Activated naive CD8-positive, alpha-beta T cell treated with anti-CD3 and anti-CD28 coated beads, Interleukin-2, amount 10 ng/mL, durations not matched to agents 7 days and 5 days (primary cell): ENCODE results near the gene BCL2. TPM values are rescaled to one million over a fixed set of nuclear protein-coding genes. Genes with fewer than 3 reads are reported as not detected.
A peak's percentile ranks its signal among the peaks of the same experiment; 100 is the strongest.

Experiments
- ATAC-seq: fragments of 150-1000 bp; cut with Tn5 transposase; one replicate; pipeline ENCODE4 v1.10.0; 2021; ENCODE audit warnings: low read depth, moderate library complexity
- POLR2A ChIA-PET: fragments of 350-600 bp; sonication (Branson Sonifier 250); formaldehyde crosslinking; loops from one replicate; lab custom pipeline; 2021; ENCODE audit warnings: antibody characterized with exemption; lab: Charles Lee
- DNase-seq: peaks from one replicate; pipeline ENCODE4 v3.0.0; 2021
- H3K27ac Mint-ChIP-seq: one replicate; pipeline ENCODE4 v1.8.0; 2022; ENCODE audit warnings: mild to moderate bottlenecking, mixed read lengths
- H3K27me3 Mint-ChIP-seq: one replicate; pipeline ENCODE4 v1.8.0; 2022; ENCODE audit warnings: mild to moderate bottlenecking, moderate library complexity, mixed read lengths
- H3K36me3 Mint-ChIP-seq: one replicate; pipeline ENCODE4 v1.8.0; 2021; ENCODE audit warnings: mild to moderate bottlenecking, mixed read lengths
- H3K4me1 Mint-ChIP-seq: one replicate; pipeline ENCODE4 v1.8.0; 2021; ENCODE audit warnings: mixed read lengths
- H3K4me3 Mint-ChIP-seq: one replicate; pipeline ENCODE4 v1.8.0; 2022; ENCODE audit warnings: mild to moderate bottlenecking, moderate library complexity, mixed read lengths
- H3K9me3 Mint-ChIP-seq: one replicate; pipeline ENCODE4 v1.8.0; 2021; ENCODE audit warnings: mixed read lengths
- total RNA-seq, 2 experiments: library from RNA; stranded (reverse); gene quantifications; one replicate each; pipeline ENCODE4 v1.2.3, GENCODE V29; 2021

The BCL2 gene
- total RNA-seq, 2 experiments from 2014 or later, result 121 to 128 TPM

- Mint-ChIP-seq H3K4me3 (no peak overlapping the region), H3K27ac (no peak overlapping the region)
Measured at GRCh38 chr18:63087421-63088230, 231.9 kb downstream of the BCL2 start.

GRCh38 chr18:63085611-63086010 lies 234.0 kb downstream of the BCL2 start:
- H3K27ac Mint-ChIP-seq, result no peak overlapping the region
- POLR2A ChIA-PET, result no interaction called here
- DNase-seq (no peak), ATAC-seq (no peak)
- peaks cover 2% of the 10 kb centered on the region for H3K9me3 Mint-ChIP-seq
- peaks cover 30% of the 10 kb centered on the region for H3K27me3 Mint-ChIP-seq
- no peaks in the 10 kb centered on the region for H3K4me1 Mint-ChIP-seq
- no peak overlapping the region for H3K4me3 Mint-ChIP-seq
- no peaks in the 10 kb centered on the region for H3K36me3 Mint-ChIP-seq

More at GRCh38 chr18:63087421-63088230, 231.9 kb downstream of the BCL2 start:
- Mint-ChIP-seq H3K27me3 (peaks cover 30% of the 10 kb centered on the region), H3K4me1 (no peaks in the 10 kb centered on the region), H3K36me3 (no peaks in the 10 kb centered on the region), H3K9me3 (no peaks in the 10 kb centered on the region)
- no peak for DNase-seq
- ATAC-seq, result no peak
- POLR2A ChIA-PET, result no interaction called here

GRCh38 chr18:63084219-63084618 lies 235.3 kb downstream of the BCL2 start:
- POLR2A ChIA-PET, result no interaction called here
- Mint-ChIP-seq H3K27me3 (peaks cover 25% of the 10 kb centered on the region), H3K36me3 (peaks cover 4% of the 10 kb centered on the region), H3K9me3 (peaks cover 7% of the 10 kb centered on the region), H3K27ac (no peak overlapping the region), H3K4me1 (peaks cover 1% of the 10 kb centered on the region), H3K4me3 (no peak overlapping the region)
- DNase-seq (no peak), ATAC-seq (no peak)

GRCh38 chr18:63083555-63083954 lies 236.0 kb downstream of the BCL2 start:
- no peak overlapping the region for H3K27ac Mint-ChIP-seq
- H3K27me3 Mint-ChIP-seq, result peaks cover 25% of the 10 kb centered on the region
- H3K36me3 Mint-ChIP-seq, result peaks cover 4% of the 10 kb centered on the region
- no peak for DNase-seq
- peaks cover 7% of the 10 kb centered on the region for H3K9me3 Mint-ChIP-seq
- H3K4me3 Mint-ChIP-seq, result no peak overlapping the region
- POLR2A ChIA-PET, result no interaction called here
- ATAC-seq, result no peak
- H3K4me1 Mint-ChIP-seq, result peaks cover 2% of the 10 kb centered on the region

GRCh38 chr18:63083020-63083531 lies 236.5 kb downstream of the BCL2 start:
- DNase-seq (no peak), ATAC-seq (no peak)
- Mint-ChIP-seq H3K4me3 (no peak overlapping the region), H3K27ac (no peak overlapping the region), H3K27me3 (peaks cover 26% of the 10 kb centered on the region), H3K4me1 (peaks cover 2% of the 10 kb centered on the region), H3K9me3 (peaks cover 10% of the 10 kb centered on the region), H3K36me3 (peaks cover 4% of the 10 kb centered on the region)
- POLR2A ChIA-PET, result no interaction called here

GRCh38 chr18:63082366-63083019 lies 237.1 kb downstream of the BCL2 start:
- H3K27me3 Mint-ChIP-seq, result peaks cover 25% of the 10 kb centered on the region
- peaks cover 10% of the 10 kb centered on the region for H3K9me3 Mint-ChIP-seq
- no peak overlapping the region for H3K4me3 Mint-ChIP-seq
- POLR2A ChIA-PET, result no interaction called here
- ATAC-seq, result no peak
- H3K27ac Mint-ChIP-seq, result no peak overlapping the region
- peaks cover 4% of the 10 kb centered on the region for H3K36me3 Mint-ChIP-seq
- H3K4me1 Mint-ChIP-seq, result peaks cover 2% of the 10 kb centered on the region
- DNase-seq, result no peak

- POLR2A ChIA-PET, result interaction anchor here (1.0 kb wide), 1 partner anchor 239 kb away, joined by 3 read pairs; no protein-coding TSS in a partner anchor
- Mint-ChIP-seq H3K4me1 (peaks cover 9% of the 10 kb centered on the region), H3K4me3 (no peak overlapping the region), H3K9me3 (peaks cover 10% of the 10 kb centered on the region), H3K27ac (no peak overlapping the region), H3K36me3 (peaks cover 4% of the 10 kb centered on the region), H3K27me3 (peaks cover 19% of the 10 kb centered on the region)
- DNase-seq (no peak), ATAC-seq (peak; percentile 83)
Measured at GRCh38 chr18:63079114-63079513, 240.5 kb downstream of the BCL2 start.

GRCh38 chr18:63078471-63078870 lies 241.1 kb downstream of the BCL2 start:
- ATAC-seq (no peak), DNase-seq (no peak)
- Mint-ChIP-seq H3K36me3 (peaks cover 4% of the 10 kb centered on the region), H3K4me3 (no peak overlapping the region), H3K27ac (no peak overlapping the region), H3K4me1 (peaks cover 9% of the 10 kb centered on the region), H3K9me3 (peaks cover 10% of the 10 kb centered on the region), H3K27me3 (peaks cover 14% of the 10 kb centered on the region)
- POLR2A ChIA-PET, result no interaction called here

- H3K36me3 Mint-ChIP-seq, result peaks cover 3% of the 10 kb centered on the region
- H3K9me3 Mint-ChIP-seq, result peaks cover 6% of the 10 kb centered on the region
- ATAC-seq (peak; percentile 87), DNase-seq (peak; percentile 70)
- POLR2A ChIA-PET, result interaction anchor here (1.0 kb wide), 1 partner anchor 24 kb away, joined by 3 read pairs; no protein-coding TSS in a partner anchor
- H3K4me3 Mint-ChIP-seq, result peak overlapping the region; percentile 74
- peaks cover 13% of the 10 kb centered on the region for H3K4me1 Mint-ChIP-seq
- no peak overlapping the region for H3K27ac Mint-ChIP-seq
- peaks cover 16% of the 10 kb centered on the region for H3K27me3 Mint-ChIP-seq
Measured at GRCh38 chr18:63074981-63075404, 244.6 kb downstream of the BCL2 start.

GRCh38 chr18:63073481-63073880 lies 246.1 kb downstream of the BCL2 start:
- ATAC-seq, result no peak
- no peaks in the 10 kb centered on the region for H3K36me3 Mint-ChIP-seq
- no peak overlapping the region for H3K27ac Mint-ChIP-seq
- H3K4me1 Mint-ChIP-seq, result peaks cover 10% of the 10 kb centered on the region
- peaks cover 2% of the 10 kb centered on the region for H3K9me3 Mint-ChIP-seq
- POLR2A ChIA-PET, result no interaction called here
- H3K4me3 Mint-ChIP-seq, result no peak overlapping the region
- DNase-seq, result no peak
- H3K27me3 Mint-ChIP-seq, result peaks cover 26% of the 10 kb centered on the region

Other genes with a start within 250 kb of the BCL2 start
- gene KDSR, start 47.4 kb upstream of the BCL2 start, total RNA-seq, result 10 to 100 TPM; 48.1 to 50.1 TPM
- 10 to 100 TPM; 72.8 to 78.2 TPM for gene VPS4B, start 102.7 kb upstream of the BCL2 start, total RNA-seq
- gene SERPINB5, start 157.2 kb upstream of the BCL2 start, total RNA-seq, result not detected
- gene SERPINB12, start 222.6 kb upstream of the BCL2 start, total RNA-seq, result not detected